Karpas-422 (cell line): ENCODE data around the gene TLCD3B. TPM values are rescaled to one million over a fixed set of nuclear protein-coding genes. Genes with fewer than 3 reads are reported as not detected.

ENCODE experiments used
- DNase-seq: peaks from one replicate; pipeline ENCODE4 v3.0.0-alpha.2; 2015
- H2AFZ ChIP-seq: fragments of 200-600 bp; sonication (generic); 2 replicates; pipeline ENCODE4 v1.6.1; 2014; ENCODE audit warnings: antibody characterized with exemption, low read length, mixed read lengths
- H3K27ac ChIP-seq: fragments of 200-600 bp; sonication (generic); 2 replicates; pipeline ENCODE4 v1.5.1; 2014; ENCODE audit warnings: mild to moderate bottlenecking, low read length, moderate library complexity
- H3K27me3 ChIP-seq: fragments of 200-600 bp; sonication (generic); 2 replicates; pipeline ENCODE4 v1.6.1; 2014; ENCODE audit warnings: low read length, mixed read lengths
- H3K36me3 ChIP-seq: fragments of 200-600 bp; sonication (generic); 2 replicates; pipeline ENCODE4 v1.6.1; 2014; ENCODE audit warnings: low read length, mixed read lengths; ENCODE audit not compliant: insufficient read depth
- H3K4me1 ChIP-seq: fragments of 200-600 bp; sonication (generic); 2 replicates; pipeline ENCODE4 v1.6.1; 2014; ENCODE audit warnings: mild to moderate bottlenecking, low read length, mixed read lengths
- H3K4me2 ChIP-seq: fragments of 200-600 bp; sonication (generic); 2 replicates; pipeline ENCODE4 v1.6.1; 2014; ENCODE audit warnings: low read length, low read depth, mild to moderate bottlenecking; ENCODE audit not compliant: poor library complexity, severe bottlenecking
- H3K4me3 ChIP-seq: fragments of 200-600 bp; sonication (generic); 2 replicates; pipeline ENCODE4 v1.5.1; 2014; ENCODE audit warnings: mild to moderate bottlenecking, antibody characterized with exemption, low read length, mixed read lengths
- H3K79me2 ChIP-seq: fragments of 200-600 bp; sonication (generic); 2 replicates; pipeline ENCODE4 v1.6.1; 2014; ENCODE audit warnings: mild to moderate bottlenecking, low read length, mixed read lengths
- H3K9ac ChIP-seq: fragments of 200-600 bp; sonication (generic); 2 replicates; pipeline ENCODE4 v1.6.0; 2014; ENCODE audit warnings: low read length
- H3K9me2 ChIP-seq: fragments of 200-600 bp; sonication (generic), shearing (Covaris generic); replicated peaks from 2 replicates; pipeline ENCODE4 v1.6.0; 2014; ENCODE audit warnings: mild to moderate bottlenecking, low read length, moderate library complexity; ENCODE audit not compliant: insufficient read depth
- H3K9me3 ChIP-seq: fragments of 300-700, 200-600 bp; sonication (generic); 2 replicates; pipeline ENCODE4 v1.6.1; 2014; ENCODE audit warnings: low read length, mixed read lengths
- H4K20me1 ChIP-seq: fragments of 200-600 bp; sonication (generic); 2 replicates; pipeline ENCODE4 v1.6.1; 2014; ENCODE audit warnings: mild to moderate bottlenecking, antibody characterized with exemption, low read length, low read depth; ENCODE audit not compliant: insufficient read depth
- total RNA-seq: library from RNA; depleted of rRNA; stranded (reverse); fragments of >200 nt; shearing (Covaris generic); gene quantifications from 2 replicates; pipeline ENCODE4 v1.2.3, GENCODE V29; 2014; ENCODE audit warnings: low replicate concordance

TLCD3B gene
- total RNA-seq, 1 experiment from 2014 or later = not detected

DNA sequence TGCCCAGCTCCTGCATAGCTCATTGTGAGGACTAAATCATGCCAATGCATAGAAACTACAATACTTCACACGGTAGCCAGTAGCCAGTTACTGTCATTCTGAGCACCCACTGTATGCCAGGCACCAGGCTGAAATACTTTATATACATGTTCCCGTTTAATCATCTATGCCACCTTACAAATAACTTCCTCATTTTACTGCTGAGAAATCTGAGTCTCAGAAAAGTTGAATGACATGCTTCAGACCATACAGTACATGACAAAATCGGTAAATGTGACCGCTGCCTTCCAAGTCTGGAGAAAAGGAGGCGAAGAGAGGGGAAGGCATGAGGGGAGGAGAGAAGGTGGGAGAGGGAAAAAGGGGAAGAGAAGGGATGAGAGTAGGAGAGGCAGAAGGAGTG lies 9.2 kb upstream of the TLCD3B start:
- Histone ChIP-seq H4K20me1 (no peaks in the 10 kb centered on the region), H3K4me3 (no peak overlapping the region), H3K27me3 (no peaks in the 10 kb centered on the region), H3K9me2 (no peaks in the 10 kb centered on the region), H3K9ac (no peak overlapping the region), H3K4me1 (peaks cover 5% of the 10 kb centered on the region), H3K36me3 (no peaks in the 10 kb centered on the region), H3K9me3 (no peaks in the 10 kb centered on the region), H3K79me2 (no peaks in the 10 kb centered on the region), H3K4me2 (no peak overlapping the region), H3K27ac (no peak overlapping the region), H2AFZ (no peak overlapping the region)
- DNase-seq = peak; percentile 59

DNA sequence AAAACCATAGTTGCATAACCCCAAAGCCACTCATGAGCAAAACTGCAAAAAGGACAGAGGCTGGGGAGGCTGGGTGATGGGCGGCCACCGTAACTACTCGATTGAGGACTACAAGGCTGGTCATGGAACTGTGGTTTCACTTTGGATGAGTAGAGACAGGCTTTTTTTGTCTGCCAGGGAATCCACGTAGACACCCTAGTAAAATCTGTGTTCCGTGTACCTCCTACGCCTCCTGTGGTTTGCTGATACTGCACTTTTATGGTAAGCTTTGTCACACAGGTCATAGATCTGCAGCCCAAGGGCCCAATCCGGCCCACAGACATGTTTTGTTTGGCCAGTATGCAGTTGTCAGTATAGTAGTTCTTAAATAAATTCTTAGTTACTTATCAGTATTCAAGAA lies 2.2 kb upstream of the TLCD3B start:
- H4K20me1 ChIP-seq = 0 out of 2 replicates have a peak, but pooled peaks cover 3% of the 10 kb centered on the region
- H3K27ac ChIP-seq = no peak overlapping the region
- DNase-seq = no peak
- H3K9ac ChIP-seq = no peak overlapping the region
- H3K4me1 ChIP-seq = no peaks in the 10 kb centered on the region
- no peaks in the 10 kb centered on the region for H3K36me3 ChIP-seq
- no peaks in the 10 kb centered on the region for H3K9me3 ChIP-seq
- H3K4me2 ChIP-seq = no peak overlapping the region
- H2AFZ ChIP-seq = no peak overlapping the region
- no peaks in the 10 kb centered on the region for H3K9me2 ChIP-seq
- no peaks in the 10 kb centered on the region for H3K79me2 ChIP-seq
- H3K27me3 ChIP-seq = no peaks in the 10 kb centered on the region
- H3K4me3 ChIP-seq = no peak overlapping the region

GRCh38 chr16:30032083-30032819 lies 1.2 kb upstream of the TLCD3B start:
- no peak overlapping the region for H3K4me3 ChIP-seq
- 0 out of 2 replicates have a peak, but pooled peaks cover 3% of the 10 kb centered on the region for H4K20me1 ChIP-seq
- DNase-seq = peak; percentile 90
- H3K4me2 ChIP-seq = no peak overlapping the region
- no peaks in the 10 kb centered on the region for H3K4me1 ChIP-seq
- no peaks in the 10 kb centered on the region for H3K27me3 ChIP-seq
- H3K9ac ChIP-seq = no peak overlapping the region
- no peaks in the 10 kb centered on the region for H3K79me2 ChIP-seq
- no peaks in the 10 kb centered on the region for H3K36me3 ChIP-seq
- H3K27ac ChIP-seq = no peak overlapping the region
- no peaks in the 10 kb centered on the region for H3K9me2 ChIP-seq
- H2AFZ ChIP-seq = no peak overlapping the region
- H3K9me3 ChIP-seq = no peaks in the 10 kb centered on the region

DNA sequence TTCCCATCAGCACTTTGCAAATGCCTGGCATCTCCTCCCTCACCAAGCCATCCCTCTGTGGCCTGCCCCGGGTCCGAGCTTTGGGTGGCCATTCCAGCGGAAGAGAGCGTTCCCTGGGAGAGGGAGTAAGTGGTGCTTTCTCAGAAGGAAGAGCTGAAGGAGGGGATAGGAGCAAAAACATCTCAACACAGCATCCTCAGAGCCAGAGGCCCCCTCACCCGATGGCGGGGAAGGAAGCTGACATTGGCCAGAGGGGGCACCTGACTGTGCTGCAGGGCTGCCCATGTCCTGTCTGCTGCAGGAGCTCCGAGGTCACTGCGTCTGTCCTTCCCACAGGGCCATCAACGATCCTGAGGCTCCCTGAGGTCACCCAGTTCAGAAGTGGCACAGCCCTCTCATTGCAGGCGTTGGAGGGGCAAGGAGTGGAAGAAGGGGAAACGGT lies 427 bp upstream of the TLCD3B start:
- Histone ChIP-seq H3K4me2 (no peak overlapping the region), H3K27ac (no peak overlapping the region)

GRCh38 chr16:30030011-30030685 lies 923 bp downstream of the TLCD3B start:
- Histone ChIP-seq H3K27ac (no peak overlapping the region), H4K20me1 (0 out of 2 replicates have a peak, but pooled peaks cover 3% of the 10 kb centered on the region)

More for the DNA sequence above, 427 bp upstream of the TLCD3B start:
- Histone ChIP-seq H3K27me3 (no peaks in the 10 kb centered on the region), H4K20me1 (0 out of 2 replicates have a peak, but pooled peaks cover 3% of the 10 kb centered on the region), H2AFZ (no peak overlapping the region), H3K9ac (no peak overlapping the region), H3K79me2 (no peaks in the 10 kb centered on the region), H3K9me2 (no peaks in the 10 kb centered on the region), H3K36me3 (no peaks in the 10 kb centered on the region), H3K4me1 (no peaks in the 10 kb centered on the region), H3K4me3 (no peak overlapping the region), H3K9me3 (no peaks in the 10 kb centered on the region)
- no peak for DNase-seq

DNA sequence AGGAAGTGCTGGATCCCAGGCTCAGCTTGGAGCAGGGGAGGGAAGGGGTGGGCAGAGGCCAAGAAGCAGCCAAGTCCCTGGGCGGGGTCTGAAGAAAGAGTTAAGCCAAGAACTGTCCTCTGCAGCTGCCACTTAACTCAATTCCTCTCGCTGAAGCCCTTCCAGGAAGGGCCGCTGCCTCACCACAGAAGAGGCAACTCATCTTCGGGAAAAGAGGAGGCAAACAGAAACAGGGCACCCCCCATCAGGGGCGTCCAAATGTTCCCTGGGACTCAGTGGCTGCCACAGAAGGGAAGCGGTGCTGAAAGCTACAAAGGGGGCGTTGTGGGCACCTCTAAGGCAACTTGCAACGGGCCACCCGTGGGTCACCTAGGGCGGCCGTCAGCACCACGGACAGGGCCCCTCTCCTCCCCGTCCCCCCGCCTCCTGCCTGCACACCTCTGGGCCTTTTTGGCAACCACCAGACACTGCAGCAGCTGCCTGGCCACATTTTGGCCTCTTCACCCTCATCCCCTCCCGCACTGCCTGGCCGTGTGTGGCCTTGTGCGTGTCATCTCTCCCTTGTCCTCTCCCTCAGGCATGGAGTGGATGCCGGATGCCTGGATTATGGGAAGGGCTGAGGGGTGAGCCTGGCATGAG lies 2.5 kb downstream of the TLCD3B start:
- peak; percentile 77 for DNase-seq
- H4K20me1 ChIP-seq = 0 out of 2 replicates have a peak, but pooled peaks cover 3% of the 10 kb centered on the region
- H3K27ac ChIP-seq = no peak overlapping the region
- H3K4me2 ChIP-seq = no peak overlapping the region
- no peaks in the 10 kb centered on the region for H3K4me1 ChIP-seq
- H3K4me3 ChIP-seq = no peak overlapping the region
- no peaks in the 10 kb centered on the region for H3K9me2 ChIP-seq
- H3K27me3 ChIP-seq = no peaks in the 10 kb centered on the region
- H3K9ac ChIP-seq = no peak overlapping the region
- H2AFZ ChIP-seq = no peak overlapping the region
- no peaks in the 10 kb centered on the region for H3K79me2 ChIP-seq
- no peaks in the 10 kb centered on the region for H3K9me3 ChIP-seq
- no peaks in the 10 kb centered on the region for H3K36me3 ChIP-seq

More at GRCh38 chr16:30030011-30030685, 923 bp downstream of the TLCD3B start:
- Histone ChIP-seq H3K4me3 (no peak overlapping the region), H2AFZ (no peak overlapping the region), H3K9me3 (no peaks in the 10 kb centered on the region), H3K27me3 (no peaks in the 10 kb centered on the region), H3K9me2 (no peaks in the 10 kb centered on the region), H3K79me2 (no peaks in the 10 kb centered on the region), H3K36me3 (no peaks in the 10 kb centered on the region), H3K4me1 (no peaks in the 10 kb centered on the region), H3K9ac (no peak overlapping the region), H3K4me2 (no peak overlapping the region)
- no peak for DNase-seq

DNA sequence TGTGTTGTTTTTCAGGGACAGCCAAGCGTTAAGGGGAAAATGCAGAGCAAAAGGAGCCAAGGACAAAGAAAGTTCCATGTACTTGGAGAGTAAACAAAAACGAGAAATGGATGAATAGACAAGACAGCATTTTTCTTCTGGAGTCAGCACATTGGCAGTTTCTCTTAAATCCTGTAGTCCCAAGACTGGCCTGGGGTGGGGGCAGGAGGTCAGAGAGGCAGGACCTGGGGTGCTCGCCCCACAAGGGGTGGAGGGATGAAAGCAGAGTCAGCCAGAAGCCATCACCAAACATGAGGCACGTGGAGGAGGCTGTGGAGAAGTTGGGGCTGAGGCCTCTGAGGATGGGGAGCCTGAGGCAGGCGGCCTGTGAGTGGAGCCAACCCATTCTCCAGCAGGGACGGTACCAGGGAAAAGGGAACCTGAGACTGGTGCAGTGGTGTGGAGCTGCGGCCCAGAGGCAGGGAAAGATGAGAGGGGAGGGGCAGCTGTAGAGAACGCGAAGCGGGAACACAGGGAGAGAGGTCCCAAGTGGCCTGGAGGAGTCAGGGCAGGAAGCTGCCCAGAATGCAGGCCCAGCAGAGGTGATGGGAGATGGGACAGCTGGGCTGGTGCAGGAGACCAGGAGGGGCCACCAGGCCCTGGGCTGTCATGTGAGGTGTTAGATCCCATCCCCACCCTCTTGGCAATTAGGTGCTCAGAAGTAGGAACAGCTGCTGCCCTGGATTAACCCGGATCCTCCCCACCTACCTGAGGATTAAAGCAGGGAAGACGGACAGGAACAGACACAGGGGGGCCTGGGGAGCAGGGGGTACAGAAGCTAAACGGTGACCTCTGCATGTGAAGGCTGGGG lies 3.3 kb downstream of the TLCD3B start:
- Histone ChIP-seq H3K27ac (no peak overlapping the region), H2AFZ (no peak overlapping the region), H4K20me1 (0 out of 2 replicates have a peak, but pooled peaks cover 3% of the 10 kb centered on the region), H3K79me2 (no peaks in the 10 kb centered on the region), H3K4me1 (no peaks in the 10 kb centered on the region), H3K27me3 (no peaks in the 10 kb centered on the region), H3K36me3 (no peaks in the 10 kb centered on the region), H3K9ac (no peak overlapping the region), H3K4me3 (no peak overlapping the region), H3K4me2 (no peak overlapping the region), H3K9me3 (no peaks in the 10 kb centered on the region), H3K9me2 (no peaks in the 10 kb centered on the region)
- no peak for DNase-seq
